DMS153 treated with DMSO at 0.1 percent for 48 hours (cell line): ENCODE measurements around the gene CD53.

Experiments used
- DNase-seq: peaks from one replicate; lab custom pipeline; 2025; ENCODE audit not compliant: unreplicated experiment; lab: John Stamatoyannopoulos, UW

CD53 gene

DNA sequence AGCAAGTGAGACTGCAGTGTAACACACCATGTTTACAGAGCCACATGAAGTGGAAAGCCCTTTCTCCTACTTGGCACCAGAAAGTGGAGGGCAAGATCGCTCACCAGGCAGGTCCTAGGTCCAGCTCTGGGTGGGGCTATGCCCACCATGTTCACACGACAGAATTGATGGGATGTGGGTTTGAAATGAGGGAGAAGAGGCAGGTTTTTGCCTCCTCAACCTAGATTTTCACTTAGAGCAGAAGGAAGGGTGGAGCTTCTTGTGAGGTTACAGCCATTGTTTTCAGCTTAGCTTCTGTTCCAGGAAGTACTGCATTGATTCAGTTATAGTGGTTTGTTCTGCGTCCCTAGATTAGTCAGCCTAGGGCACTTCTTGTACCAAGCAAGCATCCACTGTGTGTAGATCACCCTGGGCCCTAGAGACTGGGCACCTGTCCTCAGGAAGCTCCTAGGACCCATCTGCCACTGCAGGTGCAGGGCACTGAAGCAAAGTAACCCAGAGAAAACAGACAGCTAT, 2.3 kb downstream of the CD53 start:
- no peak for DNase-seq

DNA sequence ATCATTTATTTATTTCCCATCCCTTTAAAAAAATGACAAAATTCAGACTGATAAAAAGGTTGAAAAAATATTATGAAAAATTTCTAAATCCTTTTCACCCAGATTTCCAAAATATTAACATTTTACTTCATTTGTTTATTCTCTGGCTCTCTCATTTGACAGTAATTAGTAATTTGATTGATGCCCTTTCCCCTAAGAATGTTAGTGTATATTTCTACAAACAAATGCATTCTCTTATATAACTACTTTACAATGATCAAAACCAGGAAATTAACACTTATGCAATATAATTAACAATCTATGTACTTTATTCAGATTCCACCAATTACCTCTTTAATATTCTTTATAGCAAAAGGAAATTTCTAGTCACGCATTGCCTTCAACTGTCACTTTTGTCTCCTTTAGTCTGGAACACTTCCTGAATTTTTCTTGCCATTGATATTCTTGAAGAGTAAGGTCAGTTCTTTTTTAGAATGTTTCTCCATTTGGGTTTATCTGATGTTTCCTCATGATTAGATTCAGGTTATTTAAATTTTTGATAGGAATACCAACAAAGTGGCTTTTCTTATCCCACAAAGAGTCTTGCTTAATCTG, 3.9 kb downstream of the CD53 start:
- no peak for DNase-seq

DNA sequence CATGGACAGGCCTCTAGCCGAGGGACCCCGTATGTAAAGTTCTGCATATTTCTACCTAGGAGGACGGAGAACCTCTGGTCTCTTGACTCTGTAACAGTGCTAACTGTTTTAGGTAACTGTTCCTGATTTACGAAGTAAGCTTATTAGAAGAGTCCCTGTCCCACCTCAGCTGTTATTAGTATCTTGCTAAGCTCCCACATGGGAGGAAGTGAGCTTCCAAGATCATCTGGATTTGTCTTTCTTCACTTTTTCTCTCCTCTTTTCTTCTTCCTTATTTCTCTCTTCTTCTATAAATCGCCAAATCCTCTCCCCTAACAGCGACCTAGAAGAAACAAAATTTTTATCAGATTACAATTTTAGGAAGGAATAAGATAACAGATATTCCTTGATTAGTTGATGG, 4.4 kb downstream of the CD53 start:
- no peak for DNase-seq

DNA sequence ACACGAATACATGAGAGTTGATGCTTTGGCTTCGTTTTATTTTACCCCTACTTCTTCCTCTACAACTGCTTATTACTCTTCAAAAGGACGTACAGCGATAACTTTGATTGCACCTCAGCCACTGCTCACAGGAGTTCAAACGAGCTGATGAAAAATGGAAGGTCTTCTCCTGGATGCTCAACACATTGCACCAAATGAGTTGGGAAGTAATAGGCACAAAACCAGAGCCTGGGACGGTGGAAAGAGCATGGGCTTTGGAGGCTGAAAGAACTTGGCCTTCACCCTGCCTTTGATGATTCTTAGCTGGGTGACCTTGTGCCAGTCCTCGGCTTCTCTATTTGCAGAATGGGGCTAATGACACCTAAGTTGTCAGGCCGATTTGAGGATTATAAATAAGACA, 4.8 kb downstream of the CD53 start:
- DNase-seq: no peak

DNA sequence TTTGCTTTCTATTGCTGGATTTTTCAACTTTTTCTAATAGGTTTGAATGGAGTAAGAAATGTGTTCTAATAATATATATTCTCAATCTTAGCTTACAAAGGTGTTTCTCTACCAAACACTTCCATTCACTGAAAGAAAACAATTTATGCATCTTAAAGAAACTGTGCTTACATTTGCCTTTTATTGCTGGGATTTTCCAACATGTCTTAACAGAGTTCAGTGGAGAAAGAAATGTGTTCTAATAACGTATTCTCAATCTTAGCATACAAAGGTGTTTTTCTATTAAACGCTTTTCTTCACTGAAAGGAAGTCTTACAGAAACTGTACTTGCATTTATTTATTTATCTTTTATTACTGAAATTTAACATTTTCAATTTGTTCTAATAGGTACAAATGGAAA, 5.6 kb downstream of the CD53 start:
- no peak for DNase-seq

DNA sequence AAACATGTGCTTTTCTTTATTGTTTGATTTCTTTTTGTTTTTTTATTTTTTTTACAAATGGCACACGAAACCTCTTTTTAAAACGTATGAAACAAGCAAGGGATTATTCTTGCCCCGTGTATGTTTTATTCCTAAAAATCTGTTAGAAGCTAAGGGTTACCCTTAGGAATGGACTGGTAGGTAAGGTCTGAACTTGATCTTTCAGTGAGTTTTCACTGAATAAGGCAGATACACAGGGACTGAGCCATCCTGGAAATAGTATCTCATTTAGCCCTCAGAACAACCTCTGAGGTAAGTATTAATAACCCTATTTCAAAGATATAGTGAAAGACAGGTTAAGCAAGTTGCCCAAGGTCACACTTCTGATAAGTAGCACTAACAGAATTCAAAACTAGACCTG, 6.0 kb downstream of the CD53 start:
- no peak for DNase-seq

DNA sequence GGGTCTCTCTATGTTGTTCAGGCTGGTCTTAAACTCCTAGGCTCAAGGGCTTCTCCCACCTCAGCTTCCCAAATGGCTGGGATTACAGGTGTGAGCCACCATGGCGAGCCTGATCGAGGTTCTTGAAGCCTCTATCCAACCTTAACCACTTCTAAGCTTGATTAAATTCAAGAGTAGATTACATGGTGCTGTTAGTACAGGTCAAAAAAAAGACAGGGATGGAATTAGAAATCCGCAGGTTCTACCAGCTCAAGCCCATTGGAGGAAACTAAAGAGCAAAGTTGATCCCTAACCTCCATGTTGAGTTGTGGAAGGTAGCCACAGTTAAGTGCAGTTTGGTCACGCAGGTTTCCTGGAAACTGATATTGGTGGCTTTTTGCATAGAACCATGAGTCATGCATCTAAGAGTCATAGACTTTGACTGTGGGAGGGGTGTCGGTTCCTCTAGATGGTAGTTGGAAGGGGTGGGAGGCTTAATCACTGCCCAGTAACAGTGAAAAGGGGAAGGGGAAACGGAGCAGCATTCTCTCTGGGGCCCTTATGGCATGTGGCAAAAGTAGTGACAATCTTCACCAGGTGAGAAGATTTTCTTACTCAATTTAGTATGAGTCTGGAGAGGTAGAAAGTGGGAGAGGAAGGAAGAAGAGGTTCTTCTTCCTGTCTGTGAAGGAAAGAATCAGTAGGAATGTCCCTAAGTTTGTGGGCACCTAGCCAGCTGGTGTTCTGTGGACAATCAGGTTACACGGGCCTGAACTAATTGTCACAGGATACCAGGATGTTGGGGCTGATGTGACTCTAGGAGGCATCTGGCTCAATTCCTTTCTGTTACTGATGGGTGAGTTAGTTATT, 7.0 kb downstream of the CD53 start:
- DNase-seq: no peak

DNA sequence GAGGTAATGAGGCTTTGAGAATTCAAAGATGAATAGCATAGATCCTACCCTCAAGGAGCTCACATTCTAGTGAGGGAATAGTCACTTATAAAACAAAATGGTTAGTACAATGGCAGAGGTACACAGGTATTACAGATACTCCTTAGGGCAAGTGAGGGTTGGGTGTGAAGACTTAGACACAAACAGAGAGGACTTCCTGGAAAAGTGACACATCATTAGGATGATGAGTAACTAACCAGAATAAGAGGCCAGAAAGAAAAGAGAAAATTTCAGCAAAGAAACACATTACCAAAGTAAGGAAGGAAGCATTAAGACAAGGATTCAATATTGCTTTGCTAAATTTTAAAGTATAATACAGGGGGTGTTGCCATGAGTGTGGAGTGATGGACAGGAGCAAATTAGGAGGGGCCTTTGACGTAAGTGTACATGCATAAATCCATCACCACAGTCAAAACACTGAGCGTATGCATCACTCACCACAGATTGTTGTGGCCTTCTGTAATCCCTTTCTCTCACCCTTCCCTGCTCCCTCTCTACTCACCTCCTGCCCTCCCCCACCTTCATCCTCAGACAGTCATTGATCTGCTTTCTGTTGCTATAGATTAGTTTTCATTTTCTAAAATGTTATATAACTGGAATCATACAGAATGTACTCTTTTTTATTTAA, 7.9 kb downstream of the CD53 start:
- no peak for DNase-seq

GRCh38 chr1:110888049-110888448, 15.1 kb downstream of the CD53 start:
- DNase-seq: no peak

GRCh38 chr1:110888641-110889040, 15.7 kb downstream of the CD53 start:
- no peak for DNase-seq

- no peak for DNase-seq
These were observed 17.7 kb downstream of the CD53 start for GRCh38 chr1:110890474-110891196.

DNA sequence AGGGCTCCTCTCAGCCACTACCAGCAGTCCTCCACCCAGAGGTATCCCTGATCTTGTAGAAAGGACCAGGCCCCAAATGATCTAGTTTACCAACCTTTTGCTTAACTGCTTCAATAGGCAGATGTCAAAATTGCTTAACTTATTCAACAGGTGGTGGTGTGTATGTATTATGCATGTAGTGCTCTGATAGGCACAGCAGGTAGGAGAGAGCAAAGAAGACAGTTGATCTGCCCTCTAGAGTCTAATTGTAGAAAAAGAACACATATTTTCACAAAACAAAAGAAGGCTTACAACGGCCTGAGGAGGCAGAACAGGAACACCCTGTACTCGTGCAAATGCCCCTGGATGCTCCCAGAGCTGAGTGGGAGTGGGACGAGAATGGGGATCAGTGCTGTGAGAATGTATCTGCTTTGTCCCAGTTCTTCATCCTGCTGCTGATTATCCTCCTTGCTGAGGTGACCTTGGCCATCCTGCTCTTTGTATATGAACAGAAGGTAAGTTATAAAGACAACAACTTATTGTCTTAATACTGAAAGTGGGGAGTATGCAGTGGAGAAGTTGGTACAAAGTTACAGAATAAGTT, 21.1 kb downstream of the CD53 start:
- no peak for DNase-seq

DNA sequence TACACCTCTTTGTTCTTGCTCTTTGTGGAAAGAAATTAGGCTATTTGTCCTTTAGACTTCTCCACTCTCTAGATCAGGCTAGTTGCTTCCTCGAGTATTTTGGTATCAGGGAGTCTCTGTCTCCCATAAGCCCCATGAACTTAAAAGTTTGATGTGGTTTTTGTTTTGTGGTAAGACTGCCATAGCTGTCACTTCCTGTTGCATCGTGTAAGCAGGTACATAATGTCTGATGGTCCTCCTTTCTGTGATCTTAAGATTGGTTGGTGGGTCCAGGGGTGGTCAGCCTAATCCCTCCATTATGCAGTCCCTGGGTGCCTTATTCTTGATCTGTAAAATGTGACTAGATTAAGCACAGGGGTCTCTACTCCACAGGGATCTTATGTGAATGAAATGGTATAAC, 23.1 kb downstream of the CD53 start:
- no peak for DNase-seq

- DNase-seq: no peak
These were observed 24.7 kb downstream of the CD53 start for GRCh38 chr1:110897681-110898080.

GRCh38 chr1:110898734-110899457, 25.9 kb downstream of the CD53 start:
- DNase-seq: no peak

DNA sequence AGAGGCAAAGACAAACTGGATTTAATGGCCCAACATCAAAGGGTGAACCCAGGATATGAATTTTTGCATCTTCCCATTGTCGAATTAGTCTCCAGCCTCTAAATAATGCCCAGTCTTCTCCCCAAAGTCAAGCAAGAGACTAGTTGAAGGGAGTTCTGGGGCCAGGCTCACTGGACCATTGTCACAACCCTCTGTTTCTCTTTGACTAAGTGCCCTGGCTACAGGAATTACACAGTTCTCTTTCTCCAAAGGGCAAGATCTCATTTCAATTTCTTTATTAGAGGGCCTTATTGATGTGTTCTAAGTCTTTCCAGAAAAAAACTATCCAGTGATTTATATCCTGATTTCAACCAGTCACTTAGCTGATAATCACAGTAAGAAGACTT, 26.5 kb downstream of the CD53 start:
- DNase-seq: no peak

GRCh38 chr1:110902820-110903463, 30.0 kb downstream of the CD53 start:
- DNase-seq: no peak

DNA sequence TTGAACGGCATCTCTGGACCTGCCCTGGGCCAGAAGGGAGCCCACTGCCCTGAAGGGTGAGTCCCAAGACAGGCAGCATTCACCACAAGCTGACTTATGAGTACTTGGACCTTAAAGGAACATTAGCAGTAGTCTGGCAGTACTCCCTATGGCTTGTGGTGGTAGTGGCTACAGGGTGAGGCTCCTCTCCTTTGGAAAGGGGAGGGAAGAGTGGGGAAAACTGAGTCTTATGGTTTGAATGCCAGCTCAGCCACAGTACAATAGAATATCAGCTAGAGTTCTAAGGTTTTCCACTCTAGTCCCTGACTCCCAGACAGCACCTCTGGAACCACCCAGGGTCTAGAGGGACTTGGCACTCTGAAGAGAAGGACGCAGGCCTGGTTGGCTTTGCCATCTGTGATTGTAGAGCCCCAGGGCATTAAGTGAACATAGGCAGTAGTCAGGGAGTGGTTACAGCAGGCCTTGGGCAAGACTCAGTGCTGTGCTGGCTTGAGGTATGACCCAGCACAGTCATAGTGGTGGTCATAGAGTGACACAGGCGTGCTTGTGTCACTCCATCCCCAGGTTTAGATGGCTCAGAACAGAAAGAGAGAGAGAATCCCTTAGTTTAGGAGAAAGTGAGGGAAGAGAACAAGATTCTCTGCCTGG, 31.0 kb downstream of the CD53 start:
- DNase-seq: no peak

GRCh38 chr1:110912784-110913183, 39.8 kb downstream of the CD53 start:
- DNase-seq: no peak
